K562 (cell line): Measurements from ENCODE around the gene LSM12. TPM values are rescaled to one million over a fixed set of nuclear protein-coding genes. Genes with fewer than 3 reads are reported as not detected.

Experiments
- ATAC-seq: fragments of 200-7000 bp; cut with Tn5 transposase; 3 replicates; pipeline ENCODE4 v1.9.1; 2020; ENCODE audit warnings: moderate library complexity
- BruUV-seq: library from RNA; stranded (reverse); fragments of 400-500 nt; replicated peaks from 2 replicates; lab custom pipeline; 2021; lab: Mats Ljungman, UMichigan
- CTCF ChIA-PET: fragments of 300-600 bp; formaldehyde crosslinking; extraction: SDS; loops from one replicate; lab custom pipeline; 2021; ENCODE audit warnings: low intra/inter-chr PET ratio; lab: Yijun Ruan, JAX
- POLR2A ChIA-PET: fragments of 300-600, 350-650 bp; sonication (Branson Sonifier 250); formaldehyde crosslinking; extraction: SDS; loops from one replicate; lab custom pipeline; 2021; ENCODE audit warnings: antibody characterized with exemption, inconsistent platforms; lab: Yijun Ruan, JAX
- DNase-seq, 4 experiments: peaks; one replicate each; pipeline versions ENCODE4 v3.0.0 to v3.0.0-alpha.2; 2011 to 2018; ENCODE audit warnings: low spot score in 3 of 4, mixed read lengths in 3 of 4; ENCODE audit errors: extremely low read depth in 1 of 4
- FAIRE-seq: peaks from 2 replicates; lab custom pipeline; 2011; peaks lifted over from hg19 to GRCh38; lab: Jason Lieb, UNC
- H2AFZ ChIP-seq: 2 replicates; pipeline ENCODE4 v1.6.0; 2011; ENCODE audit warnings: low read depth, low read length, control low read depth, inconsistent platforms
- H3K27ac ChIP-seq: fragments of 200-600 bp; 3 replicates; pipeline ENCODE4 v1.8.0; 2011; ENCODE audit warnings: low read depth, mild to moderate bottlenecking, control low read depth, inconsistent platforms, low read length, moderate library complexity, mixed read lengths; ENCODE audit errors: extremely low read depth
- H3K27me3 ChIP-seq, 2 experiments: fragments of 300-600 bp in 1 of 2; 2 replicates in 1 of 2; 3 replicates in 1 of 2; pipeline versions ENCODE4 v1.6.0 to v1.8.0; 2011; ENCODE audit warnings: inconsistent platforms in 2 of 2, low read length in 2 of 2, mild to moderate bottlenecking in 1 of 2, mixed read lengths in 1 of 2, moderate library complexity in 1 of 2; ENCODE audit not compliant: control insufficient read depth in 2 of 2, insufficient read depth in 2 of 2
- H3K36me3 ChIP-seq: fragments of 300-600 bp; 3 replicates; pipeline ENCODE4 v1.8.0; 2011; ENCODE audit warnings: mild to moderate bottlenecking, low read length, inconsistent platforms; ENCODE audit not compliant: control insufficient read depth, insufficient read depth
- H3K4me1 ChIP-seq, 2 experiments: fragments of 200-600 bp in 1 of 2; replicated peaks in 1 of 2; 2 replicates in 1 of 2; 3 replicates in 1 of 2; pipeline versions ENCODE4 v1.5.1 to v1.8.0; 2011; ENCODE audit warnings: inconsistent platforms in 2 of 2, low read length in 2 of 2, mild to moderate bottlenecking in 1 of 2, mixed read lengths in 1 of 2, moderate library complexity in 1 of 2; ENCODE audit not compliant: control insufficient read depth in 2 of 2, insufficient read depth in 2 of 2
- H3K4me2 ChIP-seq: 2 replicates; pipeline ENCODE4 v1.6.1; 2011; ENCODE audit warnings: low read length, control low read depth, inconsistent platforms, mixed read lengths; ENCODE audit not compliant: insufficient read depth
- H3K4me3 ChIP-seq: fragments of 200-600 bp; sonication (generic), shearing (Covaris generic); 2 replicates; pipeline ENCODE4 v1.5.1; 2016; ENCODE audit warnings: control low read depth, inconsistent platforms
- H3K79me2 ChIP-seq: fragments of 200-600 bp; 3 replicates; pipeline ENCODE4 v1.8.0; 2011; ENCODE audit warnings: low read length, inconsistent platforms; ENCODE audit not compliant: control insufficient read depth, insufficient read depth
- H3K9ac ChIP-seq, 2 experiments: 2 replicates each; pipeline versions ENCODE4 v1.6.0 to v1.6.1; 2011; ENCODE audit warnings: low read depth in 2 of 2, low read length in 2 of 2, control low read depth in 1 of 2, inconsistent platforms in 1 of 2, mild to moderate bottlenecking in 1 of 2, mixed read lengths in 1 of 2; ENCODE audit not compliant: insufficient read depth in 1 of 2
- H3K9me1 ChIP-seq: one replicate; pipeline ENCODE4 v1.6.0; 2011; ENCODE audit warnings: inconsistent platforms, mild to moderate bottlenecking, low read length, moderate library complexity; ENCODE audit not compliant: control insufficient read depth, insufficient read depth
- H3K9me3 ChIP-seq: replicated peaks from 2 replicates; pipeline ENCODE4 v1.5.1; 2011; ENCODE audit warnings: low read depth, low read length, inconsistent platforms; ENCODE audit not compliant: control insufficient read depth, insufficient read depth
- H4K20me1 ChIP-seq: replicated peaks from 2 replicates; pipeline ENCODE4 v1.6.1; 2011; ENCODE audit warnings: low read length, inconsistent platforms, mixed read lengths; ENCODE audit not compliant: control insufficient read depth, insufficient read depth
- ARNT ChIP-seq, 2 experiments: fragments of 450-650 bp; IDR thresholded peaks; 2 replicates each; pipeline ENCODE4 v1.6.1; 2016; ENCODE audit warnings: mild to moderate bottlenecking in 1 of 2
- BRCA1 ChIP-seq, 2 experiments: fragments of 450-650 bp in 1 of 2; sonication (generic) in 1 of 2; formaldehyde crosslinking in 1 of 2; IDR thresholded peaks; 2 replicates each; pipeline versions ENCODE4 v1.5.0 to v1.6.1; 2017 to 2020; ENCODE audit warnings: mild to moderate bottlenecking in 1 of 2, missing genetic modification reagents in 1 of 2
- GABPB1 ChIP-seq: sonication (generic); formaldehyde crosslinking; IDR thresholded peaks from 2 replicates; pipeline ENCODE4 v1.8.0; 2022; ENCODE audit warnings: mild to moderate bottlenecking, missing genetic modification reagents
- HNRNPUL1 ChIP-seq: fragments of 200-400 bp; formaldehyde crosslinking; IDR thresholded peaks from 2 replicates; pipeline ENCODE4 v1.6.1; 2017; ENCODE audit warnings: low read length
- KAT7 ChIP-seq: sonication (generic); formaldehyde crosslinking; IDR thresholded peaks from 2 replicates; pipeline ENCODE4 v1.8.0; 2022; ENCODE audit warnings: missing genetic modification reagents, mild to moderate bottlenecking, borderline replicate concordance
- MCM3 ChIP-seq: fragments of 450-650 bp; IDR thresholded peaks from 2 replicates; pipeline ENCODE4 v1.6.1; 2016
- SMC3 ChIP-seq: conservative IDR thresholded peaks from 2 replicates; pipeline ENCODE4 v1.6.1; 2011; ENCODE audit warnings: low read depth, low read length, improper control_type of control experiment; ENCODE audit not compliant: insufficient read depth
- WGBS: fragments of 100-300 bp; shearing (Covaris generic); methylation state at CpG from one replicate; pipeline ENCODE4 v1.1.6; 2016; ENCODE audit warnings: low coverage, mixed read lengths; ENCODE audit not compliant: insufficient coverage; ENCODE audit errors: missing lambda C conversion rate; 5-methylcytosine and 5-hydroxymethylcytosine counted together
- in situ Hi-C: fragments of 300-500 bp; cut with MboI; formaldehyde crosslinking; loops from 4 replicates; pipeline ENCODE4 v1.15.0; 2018; ENCODE audit warnings: inconsistent platforms, mixed read lengths
- intact Hi-C: fragments of 100-400 bp; cut with micrococcal nuclease; formaldehyde crosslinking; loops from 2 replicates; pipeline ENCODE4 v1.14.2; 2022
- polyA plus RNA-seq, 8 experiments: library from polyadenylated mRNA; depleted of rRNA in 4 of 8; stranded (reverse) in 5 of 8; unstranded in 3 of 8; fragments of >200 nt; fragmentation: Nextera tagmentation in 2 of 8; fragmentation: Illumina TruSeq in 1 of 8; extraction: Ambion mirVana in 2 of 8; extraction: Trizol in 1 of 8; gene quantifications; 2 replicates each; pipeline versions ENCODE4 v1.2.1 to v1.2.3, GENCODE V29; 2011 to 2014; ENCODE audit warnings: inconsistent platforms in 1 of 8, missing spikeins in 1 of 8
- total RNA-seq, 7 experiments: library from RNA; depleted of rRNA in 6 of 7; stranded (reverse); fragments of >200 nt in 6 of 7; fragmentation: Illumina TruSeq in 2 of 7; extraction: Trizol in 2 of 7; gene quantifications; 2 replicates each; pipeline versions ENCODE4 v1.2.1 to v1.2.3, GENCODE V29; 2011 to 2021; ENCODE audit warnings: low replicate concordance in 1 of 7
- TF ChIP-seq, protein P1 (sequence below): fragments of 200-800 bp; sonication (Bioruptor generic); IDR thresholded peaks from 2 replicates; pipeline ENCODE4 v1.6.1; 2017; ENCODE audit warnings: missing genetic modification characterization, missing compliant biosample characterization
- TF ChIP-seq, protein P2 (sequence below), 3 experiments: IDR thresholded peaks in 2 of 3; conservative IDR thresholded peaks in 1 of 3; 2 replicates each; pipeline ENCODE4 v1.5.1; 2011 to 2012; ENCODE audit warnings: low read length in 3 of 3, mild to moderate bottlenecking in 3 of 3, control low read depth in 2 of 3, improper control_type of control experiment in 1 of 3, inconsistent platforms in 1 of 3, low read depth in 1 of 3, mixed read lengths in 1 of 3, moderate library complexity in 1 of 3; ENCODE audit not compliant: insufficient read depth in 2 of 3
- TF ChIP-seq, protein P3 (sequence below): fragments of 450-650 bp; IDR thresholded peaks from 2 replicates; pipeline ENCODE4 v1.6.1; 2016; ENCODE audit warnings: antibody characterized with exemption
- TF ChIP-seq, protein P4 (sequence below): sonication (generic); formaldehyde crosslinking; IDR thresholded peaks from 2 replicates; pipeline ENCODE4 v1.8.1; 2023; ENCODE audit warnings: mild to moderate bottlenecking, missing genetic modification reagents

LSM12 gene
- total and polyA plus RNA-seq, 9 of the 15 experiments (the other 6 are each of a cell fraction or from before 2014, with no cell fraction given) = 53.0 to 258 (median 89.3) TPM

DNA sequence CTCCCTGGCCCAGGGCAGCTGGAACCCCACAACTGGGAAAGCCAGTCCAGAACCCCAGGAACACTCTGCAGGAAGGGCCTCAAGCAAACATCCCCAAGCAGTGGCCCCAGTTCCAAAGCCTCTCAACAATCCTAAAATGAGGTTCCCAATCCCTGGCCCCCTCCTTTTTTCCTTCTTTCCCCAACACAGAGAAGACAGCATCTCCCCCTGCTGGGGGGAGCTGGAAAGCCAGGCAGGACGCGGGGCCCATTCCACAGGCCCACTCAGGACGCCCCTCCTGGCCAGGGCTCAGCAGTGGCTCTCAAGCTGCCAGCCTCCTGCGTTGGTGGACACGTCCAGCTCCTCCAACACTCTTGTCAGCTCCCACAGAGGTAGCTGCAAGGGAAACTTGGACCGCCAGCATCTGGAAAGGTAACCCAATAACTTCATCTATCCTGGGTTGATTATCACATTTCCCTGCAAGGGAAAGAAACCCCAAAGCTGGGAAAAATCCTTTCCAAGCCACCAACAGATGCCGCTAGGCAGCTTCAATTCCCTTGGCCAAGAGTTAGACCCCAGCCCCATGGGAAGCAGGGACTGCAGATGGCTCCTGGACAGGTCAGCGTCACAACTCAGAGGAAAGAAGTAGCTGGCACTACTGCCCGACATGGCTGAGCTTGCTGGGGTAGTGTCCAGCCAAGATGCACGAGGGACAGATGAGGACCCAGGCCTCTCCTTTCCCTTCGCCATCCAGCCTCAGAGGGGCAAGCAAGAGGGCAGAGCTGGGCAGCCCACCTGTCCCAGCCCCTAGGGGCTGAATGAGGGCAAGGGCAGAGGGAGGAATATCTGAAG is 49.3 kb upstream of the LSM12 start:
- intact Hi-C loops = no loop called here
- Histone ChIP-seq H3K79me2 (peaks cover 5% of the 10 kb centered on the region; the same call in 1 of the 3 replicates), H3K4me1 (peaks cover 21 to 52% of the 10 kb centered on the region in 2 experiments), H3K9me1 (peaks cover 6% of the 10 kb centered on the region), H3K4me3 (no peak overlapping the region), H3K36me3 (no peaks in the 10 kb centered on the region; the same call in 2 of the 3 replicates), H3K27ac (no peak overlapping the region), H3K27me3 (no peaks in the 10 kb centered on the region), H4K20me1 (peaks cover 23% of the 10 kb centered on the region; the same call in 1 of the 2 replicates), H3K9me3 (no peaks in the 10 kb centered on the region), H2AFZ (no peak overlapping the region), H3K4me2 (no peak overlapping the region), H3K9ac (peak overlapping the region in 1 of 2 experiments; percentile 54; a peak in 1 of 4 replicates)
- ChIA-PET CTCF (interaction anchor here (0.7 to 0.9 kb wide), 2 partner anchors 172 to 241 kb away, joined by 3 to 4 read pairs; no protein-coding TSS in a partner anchor), POLR2A (interaction anchor here (0.5 to 5.8 kb wide), 12 partner anchors 6 to 200 kb away, joined by 3 to 49 read pairs (median 3); partner anchors contain the start of gene HDAC5)
- WGBS = 29% methylated on average over 11 of the region's 11 CpGs
- BruUV-seq = no TSS peak
- in situ Hi-C loops = no loop called here
- DNase-seq = peak; percentile 71 to 75 (median 72)
- peak; percentile 66 for ATAC-seq
- no peak for FAIRE-seq
- TF ChIP-seq ARNT (IDR thresholded peaks at IDR 0.05) (no peak), BRCA1 (IDR thresholded peaks at IDR 0.05) (no peak), BRCA1 (CRISPR knock-in tag; IDR thresholded peaks at IDR 0.05) (no peak), HNRNPUL1 (no peak), SMC3 (peak; percentile 75), KAT7 (CRISPR knock-in tag) (0 out of 2 replicates have a peak, but pooled peaks have one; percentile 40), GABPB1 (CRISPR knock-in tag) (no peak), MCM3 (no peak)
- TF ChIP-seq, protein P1, sequence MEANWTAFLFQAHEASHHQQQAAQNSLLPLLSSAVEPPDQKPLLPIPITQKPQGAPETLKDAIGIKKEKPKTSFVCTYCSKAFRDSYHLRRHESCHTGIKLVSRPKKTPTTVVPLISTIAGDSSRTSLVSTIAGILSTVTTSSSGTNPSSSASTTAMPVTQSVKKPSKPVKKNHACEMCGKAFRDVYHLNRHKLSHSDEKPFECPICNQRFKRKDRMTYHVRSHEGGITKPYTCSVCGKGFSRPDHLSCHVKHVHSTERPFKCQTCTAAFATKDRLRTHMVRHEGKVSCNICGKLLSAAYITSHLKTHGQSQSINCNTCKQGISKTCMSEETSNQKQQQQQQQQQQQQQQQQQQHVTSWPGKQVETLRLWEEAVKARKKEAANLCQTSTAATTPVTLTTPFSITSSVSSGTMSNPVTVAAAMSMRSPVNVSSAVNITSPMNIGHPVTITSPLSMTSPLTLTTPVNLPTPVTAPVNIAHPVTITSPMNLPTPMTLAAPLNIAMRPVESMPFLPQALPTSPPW (CRISPR knock-in tag) = peak; percentile 76
- TF ChIP-seq, protein P2, sequence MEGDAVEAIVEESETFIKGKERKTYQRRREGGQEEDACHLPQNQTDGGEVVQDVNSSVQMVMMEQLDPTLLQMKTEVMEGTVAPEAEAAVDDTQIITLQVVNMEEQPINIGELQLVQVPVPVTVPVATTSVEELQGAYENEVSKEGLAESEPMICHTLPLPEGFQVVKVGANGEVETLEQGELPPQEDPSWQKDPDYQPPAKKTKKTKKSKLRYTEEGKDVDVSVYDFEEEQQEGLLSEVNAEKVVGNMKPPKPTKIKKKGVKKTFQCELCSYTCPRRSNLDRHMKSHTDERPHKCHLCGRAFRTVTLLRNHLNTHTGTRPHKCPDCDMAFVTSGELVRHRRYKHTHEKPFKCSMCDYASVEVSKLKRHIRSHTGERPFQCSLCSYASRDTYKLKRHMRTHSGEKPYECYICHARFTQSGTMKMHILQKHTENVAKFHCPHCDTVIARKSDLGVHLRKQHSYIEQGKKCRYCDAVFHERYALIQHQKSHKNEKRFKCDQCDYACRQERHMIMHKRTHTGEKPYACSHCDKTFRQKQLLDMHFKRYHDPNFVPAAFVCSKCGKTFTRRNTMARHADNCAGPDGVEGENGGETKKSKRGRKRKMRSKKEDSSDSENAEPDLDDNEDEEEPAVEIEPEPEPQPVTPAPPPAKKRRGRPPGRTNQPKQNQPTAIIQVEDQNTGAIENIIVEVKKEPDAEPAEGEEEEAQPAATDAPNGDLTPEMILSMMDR (IDR thresholded peaks at IDR 0.05 in 2 of 3, conservative IDR thresholded peaks at IDR 0.05 in 1 of 3; ENCODE audit: insufficient read depth in 2 of 3, low read depth in 1 of 3, low read length in 3 of 3) = peak; percentile 89 to 96 (median 89)
- TF ChIP-seq, protein P3, sequence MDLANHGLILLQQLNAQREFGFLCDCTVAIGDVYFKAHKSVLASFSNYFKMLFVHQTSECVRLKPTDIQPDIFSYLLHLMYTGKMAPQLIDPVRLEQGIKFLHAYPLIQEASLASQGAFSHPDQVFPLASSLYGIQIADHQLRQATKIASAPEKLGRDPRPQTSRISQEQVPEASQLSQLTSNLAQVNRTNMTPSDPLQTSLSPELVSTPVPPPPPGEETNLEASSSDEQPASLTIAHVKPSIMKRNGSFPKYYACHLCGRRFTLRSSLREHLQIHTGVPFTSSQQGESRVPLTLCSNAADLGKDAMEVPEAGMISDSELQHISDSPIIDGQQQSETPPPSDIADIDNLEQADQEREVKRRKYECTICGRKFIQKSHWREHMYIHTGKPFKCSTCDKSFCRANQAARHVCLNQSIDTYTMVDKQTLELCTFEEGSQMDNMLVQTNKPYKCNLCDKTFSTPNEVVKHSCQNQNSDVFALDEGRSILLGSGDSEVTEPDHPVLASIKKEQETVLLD = peak; percentile 70; the same call in 1 of the 2 replicates
- TF ChIP-seq, protein P4, sequence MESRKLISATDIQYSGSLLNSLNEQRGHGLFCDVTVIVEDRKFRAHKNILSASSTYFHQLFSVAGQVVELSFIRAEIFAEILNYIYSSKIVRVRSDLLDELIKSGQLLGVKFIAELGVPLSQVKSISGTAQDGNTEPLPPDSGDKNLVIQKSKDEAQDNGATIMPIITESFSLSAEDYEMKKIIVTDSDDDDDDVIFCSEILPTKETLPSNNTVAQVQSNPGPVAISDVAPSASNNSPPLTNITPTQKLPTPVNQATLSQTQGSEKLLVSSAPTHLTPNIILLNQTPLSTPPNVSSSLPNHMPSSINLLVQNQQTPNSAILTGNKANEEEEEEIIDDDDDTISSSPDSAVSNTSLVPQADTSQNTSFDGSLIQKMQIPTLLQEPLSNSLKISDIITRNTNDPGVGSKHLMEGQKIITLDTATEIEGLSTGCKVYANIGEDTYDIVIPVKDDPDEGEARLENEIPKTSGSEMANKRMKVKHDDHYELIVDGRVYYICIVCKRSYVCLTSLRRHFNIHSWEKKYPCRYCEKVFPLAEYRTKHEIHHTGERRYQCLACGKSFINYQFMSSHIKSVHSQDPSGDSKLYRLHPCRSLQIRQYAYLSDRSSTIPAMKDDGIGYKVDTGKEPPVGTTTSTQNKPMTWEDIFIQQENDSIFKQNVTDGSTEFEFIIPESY = peak; percentile 34; the same call in 1 of the 2 replicates
